Tibial nerve (tissue), 4 donors: ENCODE measurements around the gene MANBA.

Source experiments
- CTCF ChIP-seq, 5 experiments: fragments of 200-600 bp in 3 of 5; fragments of 450-650 bp in 2 of 5; sonication (generic) in 3 of 5; IDR thresholded peaks; one replicate each; pipeline ENCODE4 v1.5.1; 2016 to 2019; ENCODE audit warnings: antibody characterized with exemption in 5 of 5, mild to moderate bottlenecking in 3 of 5, moderate library complexity in 2 of 5
- EP300 ChIP-seq, 2 donors: sonication (generic); formaldehyde crosslinking; IDR thresholded peaks; one replicate each; pipeline ENCODE4 v1.6.1; 2017; ENCODE audit warnings: antibody characterized with exemption in 2 of 2, mild to moderate bottlenecking in 1 of 2
- POLR2A ChIP-seq, 2 donors: fragments of 450-650 bp; IDR thresholded peaks; one replicate each; pipeline ENCODE4 v1.6.1; 2017; ENCODE audit warnings: antibody characterized with exemption in 2 of 2, mild to moderate bottlenecking in 2 of 2, moderate library complexity in 2 of 2

GRCh38 chr4:102678695-102679335 is 82.0 kb downstream of the MANBA start:
- TF ChIP-seq CTCF (IDR thresholded peaks at IDR 0.05), result no peak
- TF ChIP-seq POLR2A (IDR thresholded peaks at IDR 0.05), result no peak
- TF ChIP-seq EP300 (IDR thresholded peaks at IDR 0.05), result no peak
